H9 (cell line): ENCODE data around the gene CCDC71L. TPM values are rescaled to one million over a fixed set of nuclear protein-coding genes. Genes with fewer than 3 reads are reported as not detected.

ENCODE experiments used
- DNase-seq: peaks from one replicate; pipeline ENCODE4 v3.0.0-alpha.2; 2017
- H2AFZ ChIP-seq: one replicate; pipeline ENCODE4 v1.6.1; 2013; ENCODE audit warnings: mild to moderate bottlenecking, low read length, control low read depth, moderate library complexity
- H2AK5ac ChIP-seq: 2 replicates; pipeline ENCODE4 v1.6.1; 2013; ENCODE audit warnings: low read length, control low read depth, mixed read lengths; ENCODE audit not compliant: insufficient read length
- H2BK120ac ChIP-seq: one replicate; pipeline ENCODE4 v1.6.1; 2013; ENCODE audit warnings: low read depth, mild to moderate bottlenecking, low read length, control low read depth, inconsistent platforms; ENCODE audit not compliant: poor library complexity, severe bottlenecking
- H2BK12ac ChIP-seq: 2 replicates; pipeline ENCODE4 v1.6.1; 2013; ENCODE audit warnings: low read length, control low read depth, mixed read lengths, low read depth; ENCODE audit not compliant: insufficient read length
- H2BK15ac ChIP-seq: 2 replicates; pipeline ENCODE4 v1.6.1; 2013; ENCODE audit warnings: low read depth, low read length, control low read depth
- H2BK20ac ChIP-seq: one replicate; pipeline ENCODE4 v1.6.1; 2013; ENCODE audit warnings: low read depth, mild to moderate bottlenecking, low read length, control low read depth, inconsistent platforms; ENCODE audit not compliant: poor library complexity, severe bottlenecking
- H2BK5ac ChIP-seq: 2 replicates; pipeline ENCODE4 v1.6.1; 2013; ENCODE audit warnings: low read length, control low read depth, mixed read lengths; ENCODE audit not compliant: insufficient read length
- H3K14ac ChIP-seq: 2 replicates; pipeline ENCODE4 v1.6.1; 2013; ENCODE audit warnings: low read length, control low read depth; ENCODE audit not compliant: insufficient read depth
- H3K18ac ChIP-seq: 2 replicates; pipeline ENCODE4 v1.6.1; 2013; ENCODE audit warnings: low read depth, mild to moderate bottlenecking, mixed read lengths, low read length, control low read depth; ENCODE audit not compliant: insufficient read length
- H3K23ac ChIP-seq: 2 replicates; pipeline ENCODE4 v1.6.1; 2013; ENCODE audit warnings: low read length, control low read depth, mixed read lengths, low read depth; ENCODE audit not compliant: insufficient read length
- H3K23me2 ChIP-seq: 2 replicates; pipeline ENCODE4 v1.6.1; 2013; ENCODE audit warnings: low read depth, mild to moderate bottlenecking, mixed read lengths, low read length, control low read depth; ENCODE audit not compliant: insufficient read length, poor library complexity, severe bottlenecking
- H3K27ac ChIP-seq: 2 replicates; pipeline ENCODE4 v1.5.1; 2013; ENCODE audit warnings: low read length, control low read depth, mixed read lengths, low read depth; ENCODE audit not compliant: insufficient read length
- H3K27me3 ChIP-seq: 2 replicates; pipeline ENCODE4 v1.6.1; 2013; ENCODE audit warnings: low read length, control low read depth, inconsistent platforms; ENCODE audit not compliant: insufficient read depth
- H3K4ac ChIP-seq: 2 replicates; pipeline ENCODE4 v1.6.1; 2013; ENCODE audit warnings: low read depth, mild to moderate bottlenecking, control low read depth, inconsistent platforms, low read length, moderate library complexity
- H3K4me1 ChIP-seq: 2 replicates; pipeline ENCODE4 v1.6.1; 2013; ENCODE audit warnings: low read length, control low read depth, inconsistent platforms; ENCODE audit not compliant: insufficient read depth
- H3K4me2 ChIP-seq: 2 replicates; pipeline ENCODE4 v1.6.1; 2013; ENCODE audit warnings: low read length, control low read depth, mixed read lengths; ENCODE audit not compliant: insufficient read length, insufficient read depth
- H3K56ac ChIP-seq: 2 replicates; pipeline ENCODE4 v1.6.1; 2013; ENCODE audit warnings: low read depth, mild to moderate bottlenecking, mixed read lengths, low read length, control low read depth; ENCODE audit not compliant: insufficient read length
- H3K79me1 ChIP-seq: 2 replicates; pipeline ENCODE4 v1.6.1; 2013; ENCODE audit warnings: low read depth, mild to moderate bottlenecking, moderate library complexity, low read length, control low read depth, inconsistent platforms; ENCODE audit not compliant: insufficient read depth, poor library complexity, severe bottlenecking
- H3K79me2 ChIP-seq: 2 replicates; pipeline ENCODE4 v1.6.1; 2013; ENCODE audit warnings: low read length, control low read depth, inconsistent platforms; ENCODE audit not compliant: insufficient read depth
- H3K9ac ChIP-seq: 2 replicates; pipeline ENCODE4 v1.6.1; 2013; ENCODE audit warnings: low read length, control low read depth, mixed read lengths; ENCODE audit not compliant: insufficient read length; ENCODE audit errors: extremely low read depth
- H3K9me3 ChIP-seq: one replicate; pipeline ENCODE4 v1.6.1; 2013; ENCODE audit warnings: low read depth, low read length, inconsistent platforms; ENCODE audit not compliant: control insufficient read depth
- H3T11ph ChIP-seq: one replicate; pipeline ENCODE4 v1.6.1; 2013; ENCODE audit warnings: mild to moderate bottlenecking, low read length, control low read depth, inconsistent platforms
- H4K20me1 ChIP-seq: one replicate; pipeline ENCODE4 v1.6.1; 2013; ENCODE audit not compliant: control insufficient read depth, insufficient read length, insufficient read depth
- H4K5ac ChIP-seq: 2 replicates; pipeline ENCODE4 v1.6.1; 2013; ENCODE audit warnings: low read depth, mild to moderate bottlenecking, mixed read lengths, low read length, control low read depth; ENCODE audit not compliant: insufficient read length
- H4K8ac ChIP-seq: replicated peaks from 2 replicates; pipeline ENCODE4 v1.6.1; 2013; ENCODE audit warnings: low read length, control low read depth, mixed read lengths, low read depth; ENCODE audit not compliant: insufficient read length
- H4K91ac ChIP-seq: 2 replicates; pipeline ENCODE4 v1.6.1; 2013; ENCODE audit warnings: low read depth, mild to moderate bottlenecking, moderate library complexity, mixed read lengths, low read length, control low read depth; ENCODE audit not compliant: insufficient read length
- H3K27ac Mint-ChIP-seq, 3 experiments: 2 replicates in 2 of 3; 3 replicates in 1 of 3; pipeline ENCODE4 v1.8.0; 2020 to 2021; ENCODE audit warnings: mixed read lengths in 3 of 3, mild to moderate bottlenecking in 1 of 3, moderate library complexity in 1 of 3
- H3K27me3 Mint-ChIP-seq: 2 replicates; pipeline ENCODE4 v1.8.0; 2021; ENCODE audit warnings: low read depth, mild to moderate bottlenecking, moderate library complexity, mixed read lengths
- H3K36me3 Mint-ChIP-seq, 3 experiments: 2 replicates in 2 of 3; 3 replicates in 1 of 3; pipeline ENCODE4 v1.8.0; 2020 to 2021; ENCODE audit warnings: low read depth in 3 of 3, mixed read lengths in 3 of 3; ENCODE audit not compliant: insufficient read depth in 1 of 3
- H3K4me1 Mint-ChIP-seq, 2 experiments: 2 replicates each; pipeline ENCODE4 v1.8.0; 2020; ENCODE audit warnings: mixed read lengths in 2 of 2
- H3K4me3 Mint-ChIP-seq, 2 experiments: 2 replicates in 1 of 2; 3 replicates in 1 of 2; pipeline ENCODE4 v1.8.0; 2020 to 2021; ENCODE audit warnings: mild to moderate bottlenecking in 2 of 2, mixed read lengths in 2 of 2, moderate library complexity in 1 of 2
- H3K9me3 Mint-ChIP-seq, 2 experiments: 2 replicates in 1 of 2; 3 replicates in 1 of 2; pipeline ENCODE4 v1.8.0; 2020; ENCODE audit warnings: mild to moderate bottlenecking in 2 of 2, mixed read lengths in 2 of 2, moderate library complexity in 1 of 2
- WGBS: extraction: QIAGEN DNeasy Blood & Tissue Kit; methylation state at CpG from one replicate; pipeline ENCODE4 v1.1.7; 2013; ENCODE audit warnings: missing lambda C conversion rate, low lambda C conversion rate, mixed read lengths; ENCODE audit not compliant: insufficient read length; ENCODE audit errors: extremely low coverage; 5-methylcytosine and 5-hydroxymethylcytosine counted together
- total RNA-seq: library from RNA; stranded (reverse); gene quantifications from 2 replicates; pipeline ENCODE4 v1.2.1, GENCODE V29; 2021
- TF ChIP-seq, protein P1 (sequence below): fragments of 200-600 bp; sonication (generic); conservative IDR thresholded peaks from 3 replicates; pipeline ENCODE4 v1.8.0; 2021; ENCODE audit warnings: antibody characterized with exemption, mild to moderate bottlenecking

CCDC71L gene
- total RNA-seq, 1 experiment from 2014 or later, result 13.7 TPM

DNA sequence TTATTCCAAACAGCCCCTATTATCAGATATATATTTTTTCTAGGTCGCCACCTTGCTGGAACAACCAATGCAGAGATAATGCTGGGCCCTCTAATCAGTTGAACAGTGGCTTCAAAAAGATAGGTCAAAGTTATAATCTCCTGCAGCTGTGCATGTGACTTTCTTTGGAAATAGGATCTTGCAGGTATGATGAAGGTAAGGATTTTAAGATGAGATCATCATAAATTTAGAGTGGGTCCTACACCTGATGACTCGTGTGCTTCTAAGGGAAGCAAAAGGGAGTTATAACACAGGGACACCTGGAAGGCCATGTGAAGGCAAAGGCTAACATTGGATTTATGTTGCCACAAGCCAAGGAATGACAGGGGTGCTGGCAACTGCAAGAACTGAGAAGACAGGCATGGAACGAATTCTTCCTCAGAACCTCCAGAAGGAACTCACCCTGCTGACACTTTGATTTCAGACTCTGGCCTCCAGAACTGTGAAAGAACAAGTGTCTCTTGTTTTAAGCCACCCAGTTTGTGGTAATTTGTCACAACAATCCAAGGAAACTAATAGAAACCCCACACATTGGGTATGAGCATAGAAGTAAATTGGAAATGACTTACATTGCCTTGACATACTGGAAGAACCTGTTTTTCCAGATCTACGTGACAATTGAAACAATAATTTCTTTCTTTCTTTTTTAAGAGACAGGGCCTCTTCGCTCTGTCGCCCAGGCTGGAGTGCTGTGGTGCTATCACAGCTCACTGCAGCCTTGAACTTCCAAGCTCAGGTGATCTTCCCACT lies 34.4 kb downstream of the CCDC71L start:
- H3K79me1 ChIP-seq, result no peaks in the 10 kb centered on the region
- H3K79me2 ChIP-seq, result no peaks in the 10 kb centered on the region
- H3K14ac ChIP-seq, result no peak overlapping the region
- no peak overlapping the region for H2BK5ac ChIP-seq
- no peaks in the 10 kb centered on the region for H4K20me1 ChIP-seq
- H2BK15ac ChIP-seq, result no peak overlapping the region
- peaks cover 3% of the 10 kb centered on the region; the same call in 1 of the 2 replicates for H3K4me1 ChIP-seq
- no peak overlapping the region for H3T11ph ChIP-seq
- H3K4ac ChIP-seq, result no peak overlapping the region
- peaks cover 11 to 14% of the 10 kb centered on the region in 2 experiments for H3K4me1 Mint-ChIP-seq
- H2BK120ac ChIP-seq, result no peak overlapping the region
- H4K8ac ChIP-seq, result no peak overlapping the region
- no peak overlapping the region for H4K91ac ChIP-seq
- peaks cover 0 to 1% (median 0%) of the 10 kb centered on the region in 3 experiments; a peak in 1 of 7 replicates for H3K36me3 Mint-ChIP-seq
- no peak overlapping the region for H3K4me3 Mint-ChIP-seq
- H3K27ac ChIP-seq, result no peak overlapping the region
- no peaks in the 10 kb centered on the region for H3K9me3 ChIP-seq
- H3K27ac Mint-ChIP-seq, result 0 out of 7 replicates have a peak overlapping the region, but pooled peaks of 1 of the 3 experiments have one; percentile 12
- H3K9ac ChIP-seq, result no peak overlapping the region
- H3K27me3 Mint-ChIP-seq, result peaks cover 10% of the 10 kb centered on the region; the same call in 1 of the 2 replicates
- H2AK5ac ChIP-seq, result no peak overlapping the region
- no peak overlapping the region for H3K23ac ChIP-seq
- no CpG with 5 or more reads among the region's 6 CpGs for WGBS
- no peak overlapping the region for H3K18ac ChIP-seq
- H3K27me3 ChIP-seq, result no peaks in the 10 kb centered on the region
- H4K5ac ChIP-seq, result no peak overlapping the region
- H2AFZ ChIP-seq, result no peak overlapping the region
- H3K9me3 Mint-ChIP-seq, result peaks cover 6 to 9% of the 10 kb centered on the region in 2 experiments; a peak in 3 of 5 replicates
- H3K56ac ChIP-seq, result no peak overlapping the region
- H2BK12ac ChIP-seq, result no peak overlapping the region
- no peaks in the 10 kb centered on the region for H3K23me2 ChIP-seq
- H2BK20ac ChIP-seq, result no peak overlapping the region
- TF ChIP-seq, protein P1, sequence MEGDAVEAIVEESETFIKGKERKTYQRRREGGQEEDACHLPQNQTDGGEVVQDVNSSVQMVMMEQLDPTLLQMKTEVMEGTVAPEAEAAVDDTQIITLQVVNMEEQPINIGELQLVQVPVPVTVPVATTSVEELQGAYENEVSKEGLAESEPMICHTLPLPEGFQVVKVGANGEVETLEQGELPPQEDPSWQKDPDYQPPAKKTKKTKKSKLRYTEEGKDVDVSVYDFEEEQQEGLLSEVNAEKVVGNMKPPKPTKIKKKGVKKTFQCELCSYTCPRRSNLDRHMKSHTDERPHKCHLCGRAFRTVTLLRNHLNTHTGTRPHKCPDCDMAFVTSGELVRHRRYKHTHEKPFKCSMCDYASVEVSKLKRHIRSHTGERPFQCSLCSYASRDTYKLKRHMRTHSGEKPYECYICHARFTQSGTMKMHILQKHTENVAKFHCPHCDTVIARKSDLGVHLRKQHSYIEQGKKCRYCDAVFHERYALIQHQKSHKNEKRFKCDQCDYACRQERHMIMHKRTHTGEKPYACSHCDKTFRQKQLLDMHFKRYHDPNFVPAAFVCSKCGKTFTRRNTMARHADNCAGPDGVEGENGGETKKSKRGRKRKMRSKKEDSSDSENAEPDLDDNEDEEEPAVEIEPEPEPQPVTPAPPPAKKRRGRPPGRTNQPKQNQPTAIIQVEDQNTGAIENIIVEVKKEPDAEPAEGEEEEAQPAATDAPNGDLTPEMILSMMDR, result no peak
- H3K4me2 ChIP-seq, result no peak overlapping the region
- DNase-seq, result no peak
